ENCODE measurements around the gene C1orf122.

DNA sequence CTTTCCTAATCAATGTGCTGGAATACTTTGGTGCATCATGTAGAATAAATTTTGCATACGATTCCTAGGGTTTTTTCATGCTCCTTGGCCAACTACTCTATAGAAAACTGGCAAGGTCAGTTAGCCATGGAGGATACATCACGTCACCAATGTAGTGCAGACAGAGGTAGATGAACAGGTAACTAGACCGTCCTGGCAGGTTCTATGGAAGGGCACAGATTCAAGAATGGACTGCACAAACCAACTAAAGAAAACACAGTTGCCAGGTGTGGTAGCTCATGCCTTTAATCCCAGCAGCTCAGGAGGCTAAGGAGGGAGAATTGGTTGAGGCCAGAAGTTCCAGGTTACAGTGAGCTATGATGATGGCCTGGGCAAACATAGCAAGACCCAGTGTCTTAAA is 41.9 kb downstream of the C1orf122 start:
- TF ChIP-seq, protein P1, sequence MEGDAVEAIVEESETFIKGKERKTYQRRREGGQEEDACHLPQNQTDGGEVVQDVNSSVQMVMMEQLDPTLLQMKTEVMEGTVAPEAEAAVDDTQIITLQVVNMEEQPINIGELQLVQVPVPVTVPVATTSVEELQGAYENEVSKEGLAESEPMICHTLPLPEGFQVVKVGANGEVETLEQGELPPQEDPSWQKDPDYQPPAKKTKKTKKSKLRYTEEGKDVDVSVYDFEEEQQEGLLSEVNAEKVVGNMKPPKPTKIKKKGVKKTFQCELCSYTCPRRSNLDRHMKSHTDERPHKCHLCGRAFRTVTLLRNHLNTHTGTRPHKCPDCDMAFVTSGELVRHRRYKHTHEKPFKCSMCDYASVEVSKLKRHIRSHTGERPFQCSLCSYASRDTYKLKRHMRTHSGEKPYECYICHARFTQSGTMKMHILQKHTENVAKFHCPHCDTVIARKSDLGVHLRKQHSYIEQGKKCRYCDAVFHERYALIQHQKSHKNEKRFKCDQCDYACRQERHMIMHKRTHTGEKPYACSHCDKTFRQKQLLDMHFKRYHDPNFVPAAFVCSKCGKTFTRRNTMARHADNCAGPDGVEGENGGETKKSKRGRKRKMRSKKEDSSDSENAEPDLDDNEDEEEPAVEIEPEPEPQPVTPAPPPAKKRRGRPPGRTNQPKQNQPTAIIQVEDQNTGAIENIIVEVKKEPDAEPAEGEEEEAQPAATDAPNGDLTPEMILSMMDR (IDR thresholded peaks at IDR 0.05; ENCODE audit: low read length): no peak
- TF ChIP-seq EZH2phosphoT487 (IDR thresholded peaks at IDR 0.05; ENCODE audit: low read length): no peak
